NCI-H524 treated with DMSO at 0.1 percent for 48 hours (cell line): Measurements from ENCODE around the gene ZNF697.
"Not testable (repeated sequence)": the region's sequence is repeated elsewhere in the genome, so short reads cannot be mapped to it uniquely, and the experiment has no call there.

ENCODE experiments used
- DNase-seq: peaks from one replicate; lab custom pipeline; 2025; lab: John Stamatoyannopoulos, UW

The ZNF697 gene

DNA sequence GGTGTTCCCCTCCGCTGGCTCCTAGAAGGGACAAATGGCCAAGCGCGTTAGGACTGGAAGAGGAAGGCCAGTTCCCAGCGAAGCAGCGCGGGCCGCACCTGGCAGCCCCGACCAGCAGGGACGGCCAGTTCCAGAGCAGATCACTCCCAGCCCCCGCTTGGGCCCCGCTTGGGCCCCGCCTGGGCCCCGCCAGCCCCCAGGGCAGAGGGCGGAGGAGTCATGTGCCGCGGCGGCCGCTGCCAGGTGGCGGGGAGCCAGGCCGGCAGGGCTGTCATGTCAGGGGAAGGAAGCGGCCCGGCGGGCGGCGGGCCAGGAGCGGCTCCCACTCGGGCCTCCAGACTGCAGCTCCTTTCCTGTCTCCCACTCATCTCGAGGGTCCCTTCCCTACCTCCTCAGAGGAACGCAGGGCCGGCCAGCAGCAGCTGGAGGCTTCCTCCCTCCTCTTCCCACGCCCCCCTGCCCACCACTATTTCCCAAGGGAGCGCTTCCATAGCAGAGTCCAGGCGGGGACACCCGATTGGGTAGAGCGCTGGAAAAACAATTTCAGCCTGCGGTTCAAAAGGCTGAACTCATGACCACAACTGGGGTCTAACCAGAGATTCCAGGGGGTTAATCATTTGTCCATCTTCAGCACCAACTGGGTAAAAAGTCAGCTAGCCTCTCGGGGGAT is 16.5 kb downstream of the ZNF697 start:
- no peak for DNase-seq

DNA sequence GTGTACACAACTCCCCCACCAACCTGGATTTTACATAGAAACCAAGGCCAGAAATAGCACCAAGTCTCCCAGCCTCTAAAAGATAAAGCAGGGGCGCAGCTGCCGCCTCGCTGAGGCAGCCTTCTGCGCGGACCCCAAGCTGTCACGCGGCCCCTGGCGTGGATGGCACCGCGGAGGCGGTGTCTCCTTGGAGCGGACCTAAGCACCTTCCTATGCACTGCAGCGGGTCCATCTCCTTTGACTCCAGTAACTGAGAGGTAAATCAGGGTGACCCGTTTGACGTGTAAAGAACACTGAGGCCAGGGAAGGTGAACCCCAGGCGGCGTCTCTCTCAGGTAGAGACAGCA is 17.0 kb downstream of the ZNF697 start:
- DNase-seq: no peak

DNA sequence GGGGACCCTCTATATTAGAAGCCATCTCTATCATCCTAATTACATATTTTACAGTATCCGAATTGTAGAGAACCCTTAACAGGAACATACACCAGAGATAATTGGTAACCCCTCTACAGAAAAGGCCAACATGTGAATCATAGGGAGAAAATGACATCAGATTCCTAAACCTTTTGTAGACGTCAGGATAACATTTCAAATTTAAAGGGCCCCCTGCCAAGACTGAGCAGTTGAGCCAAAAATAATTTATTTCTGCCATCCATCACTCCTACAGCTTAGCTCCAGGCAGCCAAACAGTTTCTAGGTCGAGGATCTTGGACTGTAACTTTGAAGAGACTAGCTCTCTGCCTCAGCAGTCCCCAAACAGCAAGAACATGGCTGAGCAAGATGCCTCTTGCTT is 21.2 kb downstream of the ZNF697 start:
- DNase-seq: no peak

DNA sequence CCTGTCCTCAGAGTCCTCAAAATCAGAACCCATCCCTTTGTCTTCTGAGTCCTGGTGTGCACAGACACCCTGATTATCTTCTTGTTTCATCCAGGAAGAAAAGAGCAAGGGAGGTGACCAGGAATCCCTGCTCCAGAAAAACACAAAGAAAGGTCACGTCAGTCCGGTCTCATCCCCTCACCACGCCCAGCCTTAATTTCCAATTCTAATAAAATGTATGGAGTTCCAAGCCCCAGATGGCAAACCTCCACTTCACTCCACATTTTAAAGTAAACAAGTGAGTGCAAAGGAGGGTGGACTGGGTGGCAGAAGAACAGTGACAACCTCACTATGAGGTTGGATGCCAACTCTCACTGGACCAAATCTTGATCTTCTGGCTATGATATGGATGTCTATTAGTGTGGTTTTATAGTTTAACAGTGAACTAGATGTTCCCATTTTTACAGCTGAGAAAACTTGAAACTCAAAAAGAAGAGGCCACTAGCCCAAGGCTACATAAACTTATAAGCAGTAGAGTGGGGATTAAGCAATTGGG is 22.0 kb downstream of the ZNF697 start:
- DNase-seq: no peak

DNA sequence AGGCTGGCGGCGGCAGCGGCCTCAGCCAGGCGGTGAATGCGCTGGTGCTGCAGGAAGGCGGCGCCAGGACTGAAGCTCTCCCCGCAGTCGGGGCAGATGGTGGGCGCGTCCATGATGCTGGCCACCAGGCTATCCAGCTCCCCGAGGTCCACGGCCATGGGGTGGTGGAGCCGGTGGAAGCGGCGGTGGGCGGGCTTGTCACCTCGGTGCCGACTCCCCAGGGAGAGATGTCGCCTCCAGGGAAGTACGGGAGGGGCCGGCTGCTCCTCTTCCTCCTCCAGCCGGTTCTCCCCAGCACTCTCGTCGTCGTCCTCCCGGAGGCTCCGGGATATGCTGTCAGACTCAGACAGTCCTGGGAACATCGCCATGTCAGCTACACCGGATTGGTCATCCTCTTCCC is 24.4 kb downstream of the ZNF697 start:
- no peak for DNase-seq

DNA sequence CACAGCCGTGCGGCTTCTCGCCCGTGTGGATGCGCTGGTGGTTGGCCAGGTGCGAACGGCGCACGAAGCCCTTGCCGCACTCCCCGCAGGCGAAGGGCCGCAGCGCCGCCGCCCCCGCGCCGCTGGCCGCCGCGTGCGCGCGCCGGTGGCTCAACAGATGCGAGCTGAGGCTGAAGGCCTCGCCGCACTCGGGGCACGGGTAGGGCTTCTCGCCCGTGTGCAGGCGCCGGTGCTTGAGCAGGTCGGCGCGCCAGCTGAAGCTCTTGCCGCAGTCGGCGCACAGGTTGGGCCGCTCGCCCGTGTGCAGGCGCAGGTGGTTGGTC is 24.9 kb downstream of the ZNF697 start:
- DNase-seq: no peak

DNA sequence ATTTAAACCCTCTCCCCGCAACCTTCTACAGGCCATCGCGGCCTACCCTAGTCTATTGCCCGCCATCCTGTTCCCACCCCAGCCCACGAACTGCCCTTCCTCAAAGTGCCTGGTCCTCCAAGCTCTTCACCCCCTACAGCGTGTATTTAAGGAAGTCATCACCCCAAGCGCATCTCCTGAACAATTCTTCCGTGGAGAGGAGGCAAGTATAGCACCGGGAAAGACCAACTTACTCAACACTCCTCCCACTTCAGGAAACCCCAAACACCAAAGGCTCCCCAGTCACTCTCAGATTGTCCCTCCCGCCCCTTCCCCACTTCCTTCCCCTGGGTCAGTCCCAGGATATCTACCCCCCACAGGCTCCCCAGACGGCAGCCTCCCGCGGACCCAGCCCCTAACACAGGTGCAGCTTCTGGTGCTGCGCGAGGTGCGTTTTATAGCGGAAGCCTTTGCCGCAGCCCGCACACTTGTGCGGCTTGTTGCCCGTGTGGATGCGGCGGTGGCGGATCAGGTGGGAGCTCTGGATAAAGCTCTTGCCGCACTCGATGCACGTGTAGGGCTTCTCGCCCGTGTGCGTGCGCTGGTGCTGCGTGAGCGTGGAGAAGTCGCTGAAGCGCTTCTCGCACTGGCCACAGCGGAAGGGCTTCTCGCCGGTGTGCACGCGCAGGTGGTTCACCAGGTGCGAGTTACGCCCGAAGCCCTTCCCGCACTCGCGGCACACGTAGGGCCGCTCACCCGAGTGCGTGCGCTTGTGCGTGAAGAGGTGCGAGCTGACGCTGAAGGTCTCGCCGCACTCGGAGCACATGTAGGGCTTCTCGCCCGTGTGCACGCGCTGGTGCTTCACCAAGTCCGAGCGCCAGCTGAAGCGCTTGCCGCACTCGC is 25.5 kb downstream of the ZNF697 start:
- DNase-seq: no peak

DNA sequence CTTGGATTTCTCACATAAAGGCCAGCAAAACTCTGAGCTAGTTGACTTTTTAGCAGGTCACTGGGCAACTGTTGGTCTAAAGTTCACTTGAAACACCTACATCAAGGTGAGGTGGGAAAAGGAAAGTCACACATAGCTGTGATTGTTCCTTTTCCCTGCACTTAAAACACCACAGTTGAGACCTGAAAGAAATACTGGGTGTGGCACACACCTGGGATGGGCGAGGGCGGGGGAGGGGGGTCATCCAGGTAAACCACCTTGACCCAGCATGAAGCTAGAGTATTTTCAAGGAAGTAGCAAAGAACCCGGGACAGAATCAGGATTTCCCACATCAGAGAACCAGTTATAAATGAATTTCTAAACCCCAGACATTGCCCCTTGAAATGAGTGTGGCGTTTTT is 26.4 kb downstream of the ZNF697 start:
- DNase-seq: no peak

DNA sequence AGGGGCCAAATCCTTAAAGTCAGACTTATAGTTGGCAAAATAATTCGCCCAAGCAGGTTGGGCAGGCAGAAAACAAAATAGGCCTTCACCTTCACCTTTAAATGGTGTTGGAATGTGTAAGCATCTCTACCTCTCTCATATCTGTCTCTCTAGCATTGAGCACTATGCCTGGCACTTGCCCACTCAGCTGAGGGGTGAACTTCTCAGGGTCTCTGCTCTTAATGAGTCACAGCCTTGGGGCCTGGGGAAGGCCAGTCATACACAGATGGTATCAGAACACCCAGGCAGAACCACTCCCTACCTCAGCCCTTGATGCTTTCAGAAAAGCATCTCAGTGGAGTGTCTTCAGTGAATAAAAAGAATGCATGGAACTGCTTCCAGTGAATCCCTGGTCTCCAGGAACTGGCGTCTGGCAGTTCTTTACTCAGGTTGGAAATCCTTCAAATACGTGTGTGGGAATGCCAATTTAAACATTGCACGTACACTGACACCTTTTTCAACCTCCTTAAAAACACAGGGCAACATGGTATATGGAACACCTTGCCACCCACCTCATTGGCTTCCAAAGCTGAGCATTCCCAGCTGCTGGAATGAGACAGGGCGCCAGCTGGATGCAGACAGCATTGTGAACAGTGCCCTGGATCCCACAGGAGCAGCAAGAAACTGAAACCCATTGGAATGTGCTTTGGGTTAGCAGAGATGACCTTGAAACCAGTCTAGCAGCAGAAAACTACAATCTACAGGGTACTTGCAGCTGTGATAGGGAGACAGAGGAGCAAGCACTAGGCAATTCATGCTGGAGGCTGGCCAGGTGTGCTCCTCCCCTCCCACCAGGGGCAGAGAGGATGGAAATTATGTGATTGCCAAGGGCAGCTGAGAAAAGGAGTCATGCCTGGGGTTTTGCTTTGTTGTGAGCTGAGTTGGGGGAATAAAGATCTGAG is 30.0 kb downstream of the ZNF697 start:
- no peak for DNase-seq

DNA sequence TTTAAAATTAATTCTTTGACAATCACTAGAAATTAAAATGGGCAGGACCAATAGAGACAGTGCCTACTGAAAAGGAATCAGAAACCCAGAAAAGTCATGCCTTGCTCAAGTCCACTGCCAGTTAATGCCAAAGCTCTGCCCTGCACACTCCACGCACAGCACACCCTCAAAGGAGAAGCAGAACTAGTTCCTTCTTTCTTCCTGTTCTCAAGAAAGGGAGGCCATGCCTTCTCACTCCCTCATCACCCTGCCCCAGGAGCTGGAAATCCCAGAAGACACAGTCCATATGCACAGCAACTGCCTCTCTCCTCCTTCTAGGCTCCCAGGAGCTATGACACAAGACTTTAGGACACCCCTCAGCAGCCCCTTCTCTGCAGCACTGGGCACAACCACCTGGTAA is 31.3 kb downstream of the ZNF697 start:
- DNase-seq: not testable (repeated sequence)

DNA sequence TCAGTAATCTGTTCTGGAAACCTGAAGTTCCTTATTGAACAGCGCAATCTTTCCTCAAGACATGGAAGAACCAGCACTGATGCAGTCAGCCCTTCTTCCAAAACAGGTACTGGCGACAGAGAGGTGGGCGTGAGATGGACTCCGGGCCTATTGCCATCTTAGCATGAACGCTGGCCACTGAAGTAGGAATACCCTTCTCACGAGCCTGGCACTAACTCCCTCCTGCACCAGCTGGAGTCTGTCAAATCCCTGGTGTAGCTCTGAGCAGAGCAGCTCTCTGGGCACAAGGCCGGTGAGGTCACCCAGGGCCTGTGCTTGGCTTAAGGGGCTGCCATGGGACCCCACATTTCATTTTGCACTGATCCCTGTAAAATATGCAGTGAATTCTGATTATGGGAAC is 33.0 kb downstream of the ZNF697 start:
- not testable (repeated sequence) for DNase-seq

DNA sequence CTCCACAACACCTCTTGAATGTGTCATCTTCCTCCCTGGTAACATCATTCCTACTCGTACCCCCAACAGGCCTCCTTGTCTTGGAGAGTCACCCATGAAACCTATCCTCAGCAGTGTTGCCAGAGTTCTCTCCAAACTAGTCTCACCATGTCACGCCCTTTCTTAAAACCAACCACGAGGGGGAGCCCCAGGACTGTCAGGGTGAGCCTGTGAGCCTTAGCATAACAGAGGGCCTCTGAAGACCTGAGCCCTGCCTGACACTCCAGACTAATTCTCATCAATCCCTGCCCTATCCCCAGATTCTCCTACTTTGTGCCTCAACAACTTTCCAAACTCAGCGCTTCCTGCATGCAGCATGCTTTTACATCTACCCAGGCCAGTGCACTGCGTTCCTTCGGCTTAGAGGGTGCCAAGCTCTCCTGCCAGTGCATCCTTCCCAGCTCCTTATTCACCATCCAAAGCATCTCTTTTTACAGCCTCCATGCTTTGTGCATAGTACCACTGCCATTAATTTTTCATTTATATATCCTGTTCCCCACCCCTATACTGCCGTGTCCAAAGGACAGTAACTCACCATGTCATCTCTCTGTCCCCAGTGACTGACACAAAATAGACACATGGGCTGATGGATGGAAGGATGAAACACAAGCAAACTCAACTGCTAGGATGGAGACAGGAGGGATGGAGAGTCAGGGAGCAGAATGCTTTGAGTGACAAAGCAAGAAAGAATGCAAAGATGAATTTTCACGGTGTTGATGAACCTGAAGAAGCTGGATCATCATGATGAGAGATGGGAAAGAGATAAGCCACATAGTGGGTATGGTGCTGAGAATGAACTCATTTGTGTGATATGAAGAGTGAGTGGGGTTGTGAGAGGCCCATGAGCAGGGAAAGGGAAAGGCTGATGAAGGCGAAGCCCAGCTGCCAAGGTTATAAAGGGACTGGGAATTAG is 34.0 kb downstream of the ZNF697 start:
- no peak for DNase-seq

DNA sequence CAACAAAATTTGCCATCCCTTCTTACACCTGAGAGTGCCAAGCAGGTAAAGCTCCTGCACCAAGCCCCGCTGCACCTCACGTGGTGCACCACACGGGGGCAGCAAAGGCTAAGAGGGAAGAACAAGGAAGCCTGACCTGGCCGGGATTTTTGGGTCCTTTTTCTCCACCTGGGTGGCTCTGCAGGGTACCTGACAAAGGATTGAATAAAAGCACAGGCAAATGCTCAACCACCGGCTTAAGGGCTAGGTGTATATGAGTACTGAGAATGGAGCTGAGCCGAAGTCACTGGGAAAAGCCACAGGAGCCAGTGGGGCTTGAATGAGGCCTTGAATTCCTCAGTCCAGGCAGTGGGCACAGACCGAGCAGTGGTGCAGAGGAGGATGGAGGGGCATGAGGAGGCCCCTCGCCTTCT is 36.4 kb downstream of the ZNF697 start:
- DNase-seq: peak; percentile 1

DNA sequence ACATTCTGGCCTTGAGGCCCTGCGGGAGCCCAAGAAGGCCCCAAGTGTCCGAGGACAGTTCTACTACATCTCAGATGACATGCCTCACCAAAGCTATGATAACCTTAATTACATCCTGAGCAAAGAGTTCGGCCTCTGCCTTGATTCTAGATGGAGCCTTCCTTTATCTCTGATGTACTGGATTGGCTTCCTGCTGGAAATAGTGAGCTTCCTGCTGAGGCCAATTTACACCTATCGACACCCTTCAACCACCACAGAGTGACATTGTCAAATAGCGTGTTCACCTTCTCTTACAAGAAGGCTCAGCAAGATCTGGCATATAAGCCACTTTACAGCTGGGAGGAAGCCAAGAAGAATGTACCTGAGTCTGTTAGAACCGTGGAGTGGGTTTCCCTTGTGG is 39.2 kb downstream of the ZNF697 start:
- not testable (repeated sequence) for DNase-seq

DNA sequence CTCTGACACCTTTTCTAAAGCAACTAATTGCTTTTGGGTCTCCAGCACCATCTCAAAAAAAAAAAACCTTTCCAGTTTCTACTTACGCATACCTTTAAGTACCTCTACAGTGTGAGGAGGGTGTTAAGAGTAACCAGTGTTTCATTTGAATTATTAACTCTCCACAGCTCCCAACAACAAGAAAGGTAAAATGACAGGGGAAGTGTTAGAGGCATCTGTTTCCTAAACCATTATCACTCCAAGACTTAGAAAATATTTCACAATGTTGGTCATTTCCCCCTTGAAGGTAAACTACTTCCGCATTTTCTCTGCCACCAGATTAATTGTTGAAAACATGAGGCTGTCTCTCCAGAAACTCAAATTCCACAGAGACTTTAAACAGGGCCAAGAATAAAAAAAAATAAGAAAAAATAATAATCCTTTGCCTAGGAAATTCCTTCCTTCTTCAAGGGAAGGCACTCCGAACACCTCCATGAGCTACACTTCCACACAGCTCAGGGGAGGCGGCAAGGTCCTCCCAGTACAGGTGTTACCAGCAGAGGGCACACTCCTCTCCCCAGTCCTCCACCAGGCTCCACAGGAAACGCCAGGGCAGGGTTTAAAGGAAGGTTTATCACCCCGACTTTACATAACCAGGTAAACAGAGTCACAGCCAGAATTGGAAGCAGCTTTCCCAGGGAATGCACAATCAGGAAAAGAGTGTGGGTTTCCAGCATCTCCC is 40.8 kb downstream of the ZNF697 start:
- DNase-seq: not testable (repeated sequence)

DNA sequence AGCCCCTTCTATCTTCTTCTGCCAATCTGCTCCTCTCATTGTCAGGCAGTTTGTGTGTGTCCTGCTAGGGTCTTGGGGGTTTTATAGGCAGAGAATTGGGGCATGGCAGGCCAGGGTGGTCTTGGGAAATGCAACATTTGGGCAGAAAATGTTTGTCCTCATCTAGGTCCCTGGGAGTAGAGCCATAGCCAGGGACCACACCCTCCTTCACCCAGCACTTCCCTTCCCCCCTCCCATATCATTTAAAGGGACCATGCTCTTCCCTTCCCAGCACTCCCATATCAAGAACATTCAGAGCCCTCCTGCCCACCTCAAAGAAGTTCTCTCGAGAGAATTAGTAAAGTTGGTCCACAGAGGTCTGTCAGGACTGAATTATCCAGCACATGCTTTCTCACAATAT is 41.7 kb downstream of the ZNF697 start:
- no peak for DNase-seq

DNA sequence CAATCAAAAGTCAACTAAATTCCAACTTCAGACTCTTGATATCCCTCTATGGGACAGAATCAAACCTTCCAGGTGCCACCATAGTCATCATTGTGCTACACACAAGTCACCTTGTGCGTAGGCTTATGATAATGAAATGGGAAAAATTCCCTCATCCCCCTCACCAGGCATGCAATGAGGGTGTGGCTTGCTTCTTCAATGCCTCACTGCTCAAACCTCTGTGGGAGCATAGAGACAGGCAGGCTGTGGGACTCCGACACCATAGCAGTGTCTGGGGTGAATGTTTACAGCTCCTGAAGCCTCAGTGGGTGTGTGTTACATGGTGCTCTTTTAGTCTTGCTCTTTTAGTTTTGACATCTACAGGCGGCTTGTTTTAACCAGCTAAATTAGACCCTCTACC is 42.4 kb downstream of the ZNF697 start:
- no peak for DNase-seq

DNA sequence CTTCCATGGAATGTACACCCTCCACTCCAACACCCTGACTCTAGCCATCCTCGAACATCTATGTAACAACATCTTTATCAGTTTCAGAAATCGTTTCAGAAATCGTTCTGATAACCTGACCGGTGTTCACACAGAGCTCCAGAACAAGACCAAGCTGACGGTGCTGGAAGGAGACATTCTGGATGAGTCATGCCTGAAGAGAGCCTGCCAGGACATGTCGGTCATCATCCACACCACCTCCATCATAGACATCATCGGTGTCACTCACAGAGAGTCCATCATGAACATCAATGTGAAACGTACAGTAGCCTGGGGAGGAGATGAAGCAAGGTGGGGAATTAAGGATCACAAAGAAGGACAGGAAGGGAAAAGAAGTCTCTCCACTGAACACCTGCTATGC is 43.0 kb downstream of the ZNF697 start:
- not testable (repeated sequence) for DNase-seq

DNA sequence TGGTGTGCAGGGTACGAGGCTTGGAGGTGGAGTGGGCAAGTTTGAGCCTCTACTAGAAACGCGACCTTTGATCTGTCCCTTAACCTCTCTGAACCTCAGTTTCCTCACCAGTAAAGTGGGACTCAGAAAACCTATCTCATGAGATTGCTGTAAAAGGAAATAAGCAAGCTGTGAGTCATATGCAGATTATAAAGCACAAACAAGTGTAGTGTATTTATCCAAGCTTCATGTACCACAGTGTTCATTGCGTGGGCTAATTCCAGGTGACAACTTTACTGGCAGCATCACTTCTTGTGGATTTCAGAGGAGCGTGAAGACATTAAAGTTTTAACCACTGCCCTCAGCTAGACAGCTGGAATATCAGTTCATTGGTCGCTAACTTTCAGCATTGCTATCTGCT is 44.4 kb downstream of the ZNF697 start:
- no peak for DNase-seq

DNA sequence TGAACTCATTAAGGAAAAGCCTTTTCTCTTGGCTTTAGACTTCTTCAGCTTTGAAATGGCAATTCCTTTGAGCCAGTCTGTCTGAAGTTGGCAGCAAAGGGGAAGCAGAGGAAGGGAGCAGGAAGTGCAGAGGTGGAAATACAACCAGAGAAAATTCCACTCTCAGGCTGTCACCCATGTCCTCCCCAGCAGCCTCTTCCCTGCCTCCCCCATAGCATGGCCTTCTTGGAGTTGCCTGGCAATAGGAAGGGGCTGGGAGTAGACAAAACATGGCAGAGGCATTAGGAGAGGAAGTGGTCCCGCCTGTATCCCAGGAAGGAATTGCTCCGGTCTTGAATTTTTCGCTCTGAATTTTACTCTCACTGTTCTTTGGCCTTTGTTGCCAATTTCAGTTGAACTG is 44.8 kb downstream of the ZNF697 start:
- DNase-seq: not testable (repeated sequence)

DNA sequence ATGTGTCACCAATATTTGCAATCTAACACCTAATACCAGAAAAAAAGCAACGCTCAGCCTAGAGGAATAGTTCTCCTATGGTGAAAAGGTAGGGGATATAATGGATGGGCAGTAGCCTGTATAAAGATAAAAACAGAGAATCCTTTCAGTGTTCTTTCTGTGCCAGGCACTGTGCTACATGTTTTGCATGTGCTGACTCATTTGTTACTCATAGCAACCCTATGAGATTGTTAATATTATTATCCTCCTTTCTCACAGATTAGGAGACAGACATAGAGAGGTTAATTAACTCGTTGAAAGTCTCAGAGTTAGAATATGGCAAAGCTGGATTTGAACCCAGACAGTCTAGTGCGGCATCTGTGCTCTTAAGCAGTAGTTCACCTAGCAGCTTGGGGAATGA is 45.3 kb downstream of the ZNF697 start:
- DNase-seq: not testable (repeated sequence)
